Measurements from ENCODE around the gene NUTM2F.
"Not testable (repeated sequence)": the region's sequence is repeated elsewhere in the genome, so short reads cannot be mapped to it uniquely, and the experiment has no call there.

NUTM2F gene

GRCh38 chr9:94328544-94328943 lies at the start of gene NUTM2F:
NUTM2F (minus strand) TSS chr9:94328644; CDS start chr9:94328623, 21 bp downstream.
- DNase-seq, result not testable (repeated sequence)

- DNase-seq, result not testable (repeated sequence)
Measured at GRCh38 chr9:94375197-94375596, 46.8 kb upstream of the NUTM2F start.

- DNase-seq, result peak; percentile 86
Measured at GRCh38 chr9:94374176-94375056, 46.0 kb upstream of the NUTM2F start.

- not testable (repeated sequence) for DNase-seq
Measured at GRCh38 chr9:94373779-94374175, 45.3 kb upstream of the NUTM2F start.

GRCh38 chr9:94370266-94370665 lies 41.8 kb upstream of the NUTM2F start:
- DNase-seq, result not testable (repeated sequence)

- DNase-seq, result not testable (repeated sequence)
Measured at GRCh38 chr9:94364093-94364614, 35.7 kb upstream of the NUTM2F start.

- not testable (repeated sequence) for DNase-seq
Measured at GRCh38 chr9:94357158-94357557, 28.7 kb upstream of the NUTM2F start.

- not testable (repeated sequence) for DNase-seq
Measured at GRCh38 chr9:94351901-94352723, 23.7 kb upstream of the NUTM2F start.

GRCh38 chr9:94348754-94349153 lies 20.3 kb upstream of the NUTM2F start:
- not testable (repeated sequence) for DNase-seq

- DNase-seq, result not testable (repeated sequence)
Measured at GRCh38 chr9:94347451-94347850, 19.0 kb upstream of the NUTM2F start.

- DNase-seq, result not testable (repeated sequence)
Measured at GRCh38 chr9:94341703-94342102, 13.3 kb upstream of the NUTM2F start.

- not testable (repeated sequence) for DNase-seq
Measured at GRCh38 chr9:94340750-94341149, 12.3 kb upstream of the NUTM2F start.

GRCh38 chr9:94339657-94340056 lies 11.2 kb upstream of the NUTM2F start:
- DNase-seq, result not testable (repeated sequence)

- not testable (repeated sequence) for DNase-seq
Measured at GRCh38 chr9:94338723-94339122, 10.3 kb upstream of the NUTM2F start.

GRCh38 chr9:94336445-94336844 lies 8.0 kb upstream of the NUTM2F start:
- not testable (repeated sequence) for DNase-seq

GRCh38 chr9:94325583-94325982 lies 2.9 kb downstream of the NUTM2F start:
- DNase-seq, result not testable (repeated sequence)

- DNase-seq, result not testable (repeated sequence)
Measured at GRCh38 chr9:94323153-94323798, 5.2 kb downstream of the NUTM2F start.

GRCh38 chr9:94322342-94322940 lies 6.0 kb downstream of the NUTM2F start:
- DNase-seq, result not testable (repeated sequence)

GRCh38 chr9:94317949-94318657 lies 10.3 kb downstream of the NUTM2F start:
- not testable (repeated sequence) for DNase-seq

- DNase-seq, result not testable (repeated sequence)
Measured at GRCh38 chr9:94316236-94316635, 12.2 kb downstream of the NUTM2F start.

Measured in activated effector memory CD4-positive, alpha-beta T cell treated with Interleukin-2 at 50 U/mL for 16 hours (primary cell).